HT1080 (cell line): ENCODE data around the gene SPPL3. TPM values are rescaled to one million over a fixed set of nuclear protein-coding genes. Genes with fewer than 3 reads are reported as not detected.

ENCODE experiments used
- DNase-seq: peaks from one replicate; pipeline ENCODE4 v3.0.0-alpha.2; 2015; ENCODE audit warnings: low read depth
- total RNA-seq: library from RNA; depleted of rRNA; stranded (reverse); fragments of >200 nt; shearing (Covaris generic); gene quantifications from 2 replicates; pipeline ENCODE4 v1.2.3, GENCODE V29; 2014

The SPPL3 gene
- total RNA-seq, 1 experiment from 2014 or later, result 17.0 TPM

- DNase-seq, result no peak
These were observed 25.1 kb downstream of the SPPL3 start for GRCh38 chr12:120879102-120879501.

GRCh38 chr12:120874547-120875245, 29.5 kb downstream of the SPPL3 start:
- no peak for DNase-seq

GRCh38 chr12:120873226-120873625, 30.9 kb downstream of the SPPL3 start:
- DNase-seq, result no peak

GRCh38 chr12:120872487-120872886, 31.7 kb downstream of the SPPL3 start:
- no peak for DNase-seq

- DNase-seq, result no peak
These were observed 33.7 kb downstream of the SPPL3 start for GRCh38 chr12:120870415-120870814.

- no peak for DNase-seq
These were observed 34.8 kb downstream of the SPPL3 start for GRCh38 chr12:120869376-120869775.

- DNase-seq, result no peak
These were observed 38.0 kb downstream of the SPPL3 start for GRCh38 chr12:120866108-120866507.

- DNase-seq, result no peak
These were observed 39.1 kb downstream of the SPPL3 start for GRCh38 chr12:120865098-120865497.

GRCh38 chr12:120862664-120863063, 41.5 kb downstream of the SPPL3 start:
- no peak for DNase-seq

- DNase-seq, result no peak
These were observed 42.9 kb downstream of the SPPL3 start for GRCh38 chr12:120861074-120861795.

GRCh38 chr12:120858306-120859088, 45.7 kb downstream of the SPPL3 start:
- DNase-seq, result no peak

- DNase-seq, result no peak
These were observed 47.2 kb downstream of the SPPL3 start for GRCh38 chr12:120856980-120857379.

- DNase-seq, result no peak
These were observed 48.2 kb downstream of the SPPL3 start for GRCh38 chr12:120855823-120856588.

GRCh38 chr12:120854804-120855203, 49.4 kb downstream of the SPPL3 start:
- no peak for DNase-seq

GRCh38 chr12:120853188-120853587, 51.0 kb downstream of the SPPL3 start:
- DNase-seq, result no peak

GRCh38 chr12:120851944-120852343, 52.2 kb downstream of the SPPL3 start:
- no peak for DNase-seq

GRCh38 chr12:120851444-120851843, 52.7 kb downstream of the SPPL3 start:
- DNase-seq, result no peak

- peak; percentile 75 for DNase-seq
These were observed 54.4 kb downstream of the SPPL3 start for GRCh38 chr12:120849765-120850164.

- DNase-seq, result no peak
These were observed 56.3 kb downstream of the SPPL3 start for GRCh38 chr12:120847814-120848213.

- peak; percentile 57 for DNase-seq
These were observed 56.8 kb downstream of the SPPL3 start for GRCh38 chr12:120847392-120847791.

GRCh38 chr12:120846721-120847120, 57.4 kb downstream of the SPPL3 start:
- DNase-seq, result no peak
